NCI-H524 (cell line): ENCODE measurements around the gene SEC23A.
"Not testable (repeated sequence)": the region's sequence is repeated elsewhere in the genome, so short reads cannot be mapped to it uniquely, and the experiment has no call there.

Experiments used
- DNase-seq, 2 experiments: peaks; one replicate each; lab custom pipeline; 2025; lab: John Stamatoyannopoulos, UW

SEC23A gene

DNA sequence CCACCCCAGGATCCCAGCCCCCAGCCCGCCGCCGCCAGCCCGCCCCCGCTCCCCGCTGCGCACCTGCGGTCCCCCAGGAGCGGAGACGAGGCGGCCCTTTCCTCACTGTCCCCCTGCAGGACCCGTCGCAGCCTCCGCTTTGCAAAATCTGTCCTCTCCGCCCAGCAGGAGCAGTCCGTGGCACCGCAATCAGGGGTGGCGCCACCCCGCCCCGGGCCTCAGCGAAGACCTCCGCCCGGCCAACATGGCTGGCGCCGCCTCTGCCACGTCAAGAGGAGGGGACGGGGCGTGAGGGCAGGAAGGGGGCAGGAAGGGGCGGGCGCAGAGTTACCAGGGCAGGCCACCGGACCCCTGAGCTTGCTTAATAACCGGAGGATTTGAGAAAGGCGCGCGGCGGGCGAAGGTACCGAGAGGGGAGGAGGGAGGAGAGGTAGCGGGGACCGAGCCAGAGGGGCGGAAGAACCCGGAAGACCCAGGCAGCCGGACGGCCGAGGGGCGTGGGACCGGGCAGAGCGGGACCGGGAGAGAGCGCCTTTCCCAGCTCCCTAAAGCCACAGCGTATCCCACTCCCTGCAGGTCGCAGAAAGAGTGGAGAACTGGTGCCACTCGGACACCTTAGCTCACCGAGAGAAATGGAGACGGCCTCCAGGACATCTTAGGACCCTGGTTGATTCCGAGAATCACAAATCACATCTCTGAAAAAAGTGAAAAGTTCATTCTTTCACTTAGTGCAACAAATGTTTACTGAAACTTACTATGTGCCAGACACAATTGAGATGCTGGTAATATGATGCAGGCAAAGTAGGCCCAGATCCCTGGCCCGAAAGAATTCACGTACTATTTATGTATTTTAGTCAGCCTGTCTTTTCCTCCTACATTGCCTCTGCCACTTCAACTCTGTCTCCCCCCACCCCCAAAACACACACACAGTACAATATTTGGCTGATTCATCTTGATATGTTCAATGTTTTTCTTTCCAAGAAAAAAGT is at the start of gene SEC23A:
TSS of gene SEC23A (minus strand) at position 267 of the 989 bp plus-strand sequence. CDS start 7,117 bp downstream, outside the sequence.
- DNase-seq, result peak; percentile 95 to 96

DNA sequence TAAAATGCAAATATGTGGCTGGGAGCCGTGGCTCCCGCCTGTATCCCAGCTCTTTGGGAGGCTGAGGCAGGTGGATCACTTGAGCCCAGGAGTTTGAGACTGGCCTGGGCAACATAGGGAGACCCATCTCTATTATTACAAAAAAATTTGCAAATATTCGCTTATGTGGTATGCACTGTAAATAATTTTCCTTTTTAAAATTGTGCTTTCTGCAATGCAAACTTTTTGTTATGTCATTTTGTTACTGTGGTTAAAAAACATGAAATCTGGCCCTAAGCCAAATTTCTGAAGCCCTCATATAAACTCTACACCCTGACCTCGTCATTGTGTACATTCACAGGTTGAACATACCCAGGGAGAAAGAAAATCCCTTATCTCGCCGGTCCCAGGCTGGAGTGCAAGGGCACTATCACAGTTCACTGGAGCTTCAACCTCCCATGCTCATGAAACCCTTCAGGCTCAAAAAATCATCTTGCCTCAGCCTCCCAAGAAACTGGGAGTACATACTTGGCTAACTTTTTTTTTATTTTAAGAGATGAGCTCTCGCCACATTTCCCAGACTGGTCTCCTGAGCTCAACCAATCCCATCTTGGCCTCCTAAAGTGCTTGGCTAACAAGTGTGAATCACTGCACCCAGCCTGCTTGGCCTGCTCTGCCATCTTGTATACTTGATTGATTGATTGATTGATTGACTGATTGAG is 42.4 kb upstream of the SEC23A start:
- DNase-seq, result no peak

DNA sequence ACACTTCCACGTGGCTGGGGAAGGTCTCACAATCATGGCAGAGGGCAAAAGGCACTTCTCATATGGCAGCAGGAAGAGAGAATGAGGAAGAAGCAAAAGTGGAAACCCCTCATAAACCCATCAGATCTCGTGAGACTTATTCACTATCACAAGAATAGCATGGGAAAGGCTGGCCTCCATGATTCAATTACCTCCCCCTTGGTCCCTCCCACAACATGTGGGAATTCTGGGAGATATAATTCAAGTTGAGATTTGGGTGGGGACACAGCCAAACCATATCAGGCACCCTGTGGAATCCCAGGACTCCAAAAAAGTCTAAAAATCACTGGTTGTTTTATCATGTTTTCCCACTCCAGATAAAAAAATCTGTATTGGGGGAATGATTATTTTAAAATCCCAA is 40.2 kb upstream of the SEC23A start:
- not testable (repeated sequence) for DNase-seq

DNA sequence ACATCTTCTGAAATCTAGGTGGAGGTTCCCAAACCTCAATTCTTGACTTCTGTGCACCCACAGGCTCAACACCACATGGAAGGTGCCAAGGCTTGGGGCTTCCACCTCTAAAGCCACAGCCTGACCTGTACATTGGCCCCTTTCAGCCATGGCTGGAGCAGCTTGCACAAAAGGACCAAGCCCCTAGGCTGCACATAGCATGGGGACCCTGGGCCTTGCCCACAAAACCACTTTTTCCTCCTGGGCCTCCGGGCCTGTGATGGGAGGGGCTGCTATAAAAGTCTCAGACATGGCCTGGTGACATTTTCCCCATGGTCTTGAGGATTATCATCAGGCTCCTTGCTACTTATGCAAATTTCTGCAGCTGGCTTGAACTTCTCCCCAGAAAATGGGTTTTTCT is 38.6 kb upstream of the SEC23A start:
- not testable (repeated sequence) for DNase-seq

DNA sequence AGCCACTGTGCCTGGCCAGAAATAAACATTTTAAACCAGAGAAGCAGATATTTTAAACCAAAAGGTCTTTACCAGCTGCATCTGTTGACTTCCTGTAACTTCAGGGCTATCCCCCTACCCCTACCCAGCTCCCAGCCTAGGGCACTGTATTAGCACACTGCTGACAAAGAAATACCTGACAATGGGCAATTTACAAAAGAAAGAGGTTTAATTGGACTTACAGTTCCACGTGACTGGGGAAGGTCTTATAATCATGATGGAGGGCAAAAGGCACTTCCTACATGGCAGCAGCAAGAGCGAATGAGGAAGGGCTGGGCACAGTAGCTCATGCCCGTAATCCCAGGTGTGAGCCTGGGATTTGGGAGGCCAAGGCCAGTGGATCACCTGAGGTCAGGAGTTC is 37.1 kb upstream of the SEC23A start:
- DNase-seq, result no peak

DNA sequence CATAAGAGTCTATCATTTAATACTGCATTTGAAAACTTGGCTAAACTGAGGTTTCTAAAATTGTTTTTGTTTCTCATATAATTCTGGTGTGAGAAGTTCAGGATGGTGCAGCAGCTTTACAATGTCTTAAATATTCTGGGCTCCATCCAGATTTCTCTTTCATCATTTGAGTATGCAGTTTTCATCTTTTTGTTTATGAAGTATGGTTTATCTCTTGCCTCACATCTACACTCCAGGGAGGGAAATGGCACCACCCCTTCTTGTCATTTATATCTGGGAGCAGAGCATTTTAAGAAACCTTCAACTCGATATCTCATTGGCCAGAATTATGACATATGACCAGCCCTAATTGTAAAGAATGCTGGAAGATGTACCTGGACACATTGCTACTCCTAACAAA is 35.4 kb upstream of the SEC23A start:
- no peak for DNase-seq

DNA sequence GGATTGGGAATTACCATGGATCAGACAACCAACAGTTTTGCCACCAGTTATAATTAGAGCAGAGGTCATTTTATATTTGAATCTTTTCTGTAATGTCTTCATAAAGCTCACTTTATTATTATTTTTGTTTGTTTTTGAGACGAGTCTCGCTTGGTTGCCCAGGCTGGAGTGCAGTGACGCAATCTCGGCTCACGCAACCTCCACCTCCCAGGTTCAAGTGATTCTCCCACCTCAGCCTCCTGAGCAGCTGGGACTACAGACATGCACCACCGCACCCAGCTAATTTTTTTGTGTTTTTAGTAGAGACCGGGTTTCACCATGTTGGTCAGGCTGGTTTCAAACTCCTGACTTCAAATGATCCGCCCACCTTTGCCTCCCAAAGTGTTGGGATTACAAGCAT is 34.8 kb upstream of the SEC23A start:
- DNase-seq, result not testable (repeated sequence)

DNA sequence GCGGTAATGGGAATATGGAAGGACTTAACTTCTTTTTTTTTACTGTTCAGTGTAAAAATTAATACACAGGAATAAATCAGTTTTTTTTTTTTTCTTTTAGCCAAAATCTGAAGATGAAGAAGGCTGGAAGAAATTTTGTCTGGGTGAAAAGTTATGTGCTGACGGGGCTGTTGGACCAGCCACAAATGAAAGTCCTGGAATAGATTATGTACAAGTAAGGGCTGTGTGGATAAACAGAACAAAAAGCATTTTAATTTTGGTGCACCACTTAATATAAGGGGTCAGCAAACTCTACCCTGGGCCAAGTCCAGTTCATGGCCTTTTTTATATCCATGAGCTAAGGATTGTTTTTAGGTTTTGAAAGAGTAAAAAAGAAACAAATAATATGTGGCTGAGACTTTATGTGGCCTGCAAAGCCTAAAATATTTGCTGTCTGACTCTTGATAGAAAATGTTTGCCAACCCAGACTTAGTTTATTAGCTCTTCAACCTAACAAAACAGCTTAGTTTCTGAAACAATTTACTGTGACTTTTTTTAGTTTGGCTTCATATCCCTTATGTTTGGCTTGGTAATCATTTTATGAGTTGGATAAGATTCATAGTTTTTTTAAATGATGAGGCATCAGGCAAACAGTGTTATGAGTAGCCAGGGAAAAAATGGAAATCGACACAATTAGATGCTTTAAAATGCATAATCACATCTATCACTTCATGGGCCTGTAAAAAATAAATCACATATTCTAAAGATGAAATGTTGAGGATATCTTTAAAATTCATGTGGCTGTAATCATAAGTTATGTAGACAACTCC is 19.5 kb upstream of the SEC23A start:
- no peak for DNase-seq

DNA sequence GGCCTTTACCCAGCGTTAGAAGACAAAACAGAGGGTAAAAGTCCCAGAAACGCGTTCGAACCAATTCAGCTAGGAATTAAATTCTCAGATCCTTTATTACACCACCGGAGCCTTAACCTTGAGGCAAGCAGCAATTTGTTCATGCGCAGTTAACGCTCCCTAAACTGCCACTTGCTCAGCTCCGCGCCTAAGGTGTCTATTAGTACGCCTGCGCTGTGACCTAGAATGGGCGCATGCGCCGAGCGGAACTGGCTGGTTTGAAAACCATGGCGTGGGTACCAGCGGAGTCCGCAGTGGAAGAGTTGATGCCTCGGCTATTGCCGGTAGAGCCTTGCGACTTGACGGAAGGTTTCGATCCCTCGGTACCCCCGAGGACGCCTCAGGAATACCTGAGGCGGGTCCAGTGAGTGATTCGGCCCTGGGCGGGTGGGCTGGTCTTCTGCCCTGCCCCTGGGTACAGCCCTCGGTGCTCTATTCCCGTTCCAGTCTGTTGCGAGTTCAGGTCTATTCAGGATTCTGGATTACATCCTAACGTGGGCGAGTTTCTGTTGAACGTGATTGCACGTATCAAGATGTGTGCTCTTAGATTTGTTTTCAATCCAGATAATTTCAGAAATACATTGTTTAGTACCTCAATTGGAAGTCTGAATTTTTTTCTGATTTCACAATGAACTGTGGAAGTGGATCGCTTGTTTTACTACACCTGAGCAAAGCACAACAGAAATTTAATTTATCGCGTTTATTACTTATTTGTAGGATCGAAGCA is 11.2 kb upstream of the SEC23A start, which contains the start of gene GEMIN2:
TSS of gene GEMIN2 (plus strand) at position 251 of the 766 bp plus-strand sequence. CDS start at position 267, 16 bp downstream.
- peak; percentile 99 to 100 for DNase-seq

DNA sequence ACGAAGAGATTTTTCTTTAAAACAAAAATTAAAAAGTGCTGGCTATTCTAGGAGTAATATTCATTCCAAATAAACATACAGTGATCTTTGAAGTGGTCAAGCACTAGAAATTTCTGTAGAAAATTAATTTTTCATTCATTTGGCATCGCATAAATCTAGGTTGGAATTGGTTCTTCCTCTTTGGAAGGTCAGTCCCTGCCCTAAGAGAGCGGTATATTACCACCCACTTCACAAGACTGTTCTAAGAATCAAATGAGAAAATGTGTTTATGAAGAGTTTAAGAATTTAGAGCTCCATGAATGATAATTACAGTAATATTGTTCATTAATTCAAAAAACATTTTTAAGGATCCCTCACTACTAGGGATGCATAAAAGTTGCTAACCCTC is 10.6 kb upstream of the SEC23A start:
- no peak for DNase-seq

DNA sequence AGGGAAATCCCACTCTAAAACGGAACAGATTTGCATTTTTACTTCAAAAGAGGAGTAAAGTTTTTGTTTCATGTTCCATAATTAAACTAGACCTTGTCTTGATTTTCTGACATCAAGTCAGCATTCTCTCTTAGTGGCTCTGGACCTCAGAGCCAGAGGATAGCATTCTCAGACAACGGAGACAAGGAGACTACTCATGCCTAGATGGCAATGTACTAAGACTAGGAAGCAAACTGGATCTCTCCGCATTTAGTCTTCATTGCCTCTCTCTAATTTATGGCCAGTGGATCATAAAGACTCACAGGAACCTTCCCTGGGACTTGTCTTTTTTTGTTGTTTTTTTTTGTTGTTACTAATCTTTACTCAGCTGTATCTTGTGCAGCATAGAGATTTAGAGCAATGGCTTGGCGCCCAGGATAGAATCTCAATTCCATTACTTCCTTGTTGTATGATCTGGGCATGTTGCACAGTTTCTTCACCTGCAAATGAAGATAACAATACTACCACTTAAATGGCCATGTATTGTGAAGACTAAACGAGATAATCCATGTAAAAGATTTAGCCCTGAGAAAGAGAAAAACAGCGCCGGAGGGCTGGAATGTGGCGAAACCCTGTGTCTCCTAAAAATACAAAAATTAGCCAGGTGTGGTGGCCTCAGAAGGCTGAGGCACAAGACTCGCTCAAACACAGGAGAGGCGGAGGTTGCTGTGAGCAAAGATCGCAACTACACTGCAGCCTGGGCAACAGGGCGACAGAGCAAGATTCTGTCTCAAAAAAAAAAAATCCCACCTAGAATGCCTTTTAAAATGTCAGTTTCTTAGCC is 7.1 kb upstream of the SEC23A start:
- no peak for DNase-seq

DNA sequence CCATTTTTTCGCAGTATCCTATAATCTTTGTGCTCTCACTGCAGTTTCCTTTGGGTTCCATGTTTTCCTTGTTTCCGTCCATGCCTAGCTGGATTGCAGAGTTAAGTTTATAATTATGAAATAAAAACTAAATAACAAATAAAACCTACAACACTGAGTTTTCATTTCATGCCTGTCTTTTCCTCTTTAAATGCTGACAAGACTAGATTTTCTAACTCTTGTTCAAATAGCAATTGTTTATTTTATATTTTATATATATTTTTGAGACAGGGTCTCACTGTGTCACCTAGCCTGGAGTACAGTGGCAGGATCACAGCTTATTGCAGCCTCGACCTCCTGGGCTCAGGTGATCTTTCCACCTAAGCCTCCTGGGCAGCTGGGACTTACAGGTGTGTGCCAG is 5.8 kb upstream of the SEC23A start:
- no peak for DNase-seq

DNA sequence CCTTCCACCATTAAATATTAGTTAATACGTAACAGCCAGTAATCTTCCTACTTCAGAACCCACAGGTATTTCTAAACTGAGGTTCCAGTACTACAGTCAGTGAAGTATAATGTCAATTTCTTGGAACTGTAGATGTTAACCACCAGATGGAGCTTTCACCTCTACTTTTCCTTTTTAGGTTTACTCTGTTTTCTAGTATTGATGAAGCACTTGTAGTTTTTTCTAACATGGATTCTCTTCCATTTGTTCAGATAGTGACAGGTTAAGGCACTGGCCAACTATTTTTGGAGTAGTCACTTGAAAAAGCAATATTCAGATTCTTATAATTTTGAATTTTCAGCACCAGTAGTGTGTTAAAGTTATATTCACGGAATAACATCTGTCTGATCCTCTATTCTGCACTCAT is 4.6 kb upstream of the SEC23A start:
- peak in 1 of 2 experiments; percentile 59 for DNase-seq

DNA sequence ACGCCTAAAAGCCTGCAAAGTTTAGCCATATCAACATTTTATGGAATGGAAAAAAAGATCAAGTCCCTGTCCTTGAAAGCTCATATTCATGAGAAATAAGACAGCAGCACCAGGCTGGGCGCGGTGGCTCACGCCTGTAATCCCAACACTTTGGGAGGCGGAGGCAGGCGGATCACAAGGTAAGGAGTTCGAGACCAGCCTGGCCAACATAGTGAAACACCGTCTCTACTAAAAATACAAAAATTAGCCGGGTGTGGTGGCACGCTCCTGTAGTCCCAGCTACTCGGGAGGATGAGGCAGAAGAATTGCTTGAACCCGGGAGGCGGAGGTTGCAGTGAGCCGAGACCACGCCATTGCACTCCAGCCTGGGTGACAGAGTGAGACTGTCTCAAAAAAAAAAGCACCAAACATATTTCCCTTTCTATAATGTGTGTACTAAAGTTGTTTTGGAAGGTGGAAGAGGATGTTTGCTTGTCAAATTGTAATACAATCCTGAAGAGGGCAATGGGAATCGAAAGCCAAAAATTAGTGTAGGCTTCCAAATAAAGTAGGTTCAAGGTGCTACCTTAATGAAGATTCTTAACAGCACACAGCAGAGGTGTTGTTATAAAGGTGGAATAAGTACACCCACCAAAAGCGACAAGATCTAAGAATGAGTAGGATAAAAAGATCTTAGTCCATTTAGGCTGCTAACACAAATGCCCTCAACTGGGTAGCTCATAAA is 1.2 kb upstream of the SEC23A start:
- DNase-seq, result not testable (repeated sequence)

DNA sequence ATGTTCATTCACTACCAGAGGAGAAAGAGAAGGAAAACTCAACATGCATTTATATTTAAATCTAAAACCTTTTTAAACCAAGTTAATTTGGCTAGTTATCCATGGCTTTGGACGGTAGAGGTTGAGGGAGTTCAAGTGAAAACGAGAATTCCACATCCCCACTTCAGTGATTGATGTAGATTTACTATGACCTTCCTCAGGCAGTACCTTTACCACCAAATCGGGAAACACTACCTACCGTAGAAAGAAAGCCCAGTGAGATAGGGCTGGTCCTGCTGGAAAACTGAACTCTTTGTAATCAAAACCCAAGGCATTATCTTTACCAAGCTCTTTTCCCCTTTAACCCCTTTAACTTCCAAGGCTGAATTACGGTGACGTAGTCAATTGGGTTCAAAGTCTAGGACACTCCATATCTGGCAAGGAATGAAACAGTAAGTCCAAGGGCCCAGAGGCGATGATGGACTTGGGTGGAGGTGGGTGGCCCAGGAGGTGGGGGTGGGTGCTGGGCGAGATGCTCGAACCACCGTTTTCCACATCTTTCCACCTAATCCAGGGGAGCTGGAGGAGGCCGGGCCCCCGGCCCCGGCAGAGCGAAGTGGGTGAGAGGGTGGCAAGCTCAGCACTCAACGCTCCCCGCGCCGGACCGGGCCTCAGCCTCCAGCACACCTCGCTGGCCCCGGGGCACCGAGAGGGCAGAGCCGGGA is 618 bp downstream of the SEC23A start:
- DNase-seq, result peak in 1 of 2 experiments; percentile 64

DNA sequence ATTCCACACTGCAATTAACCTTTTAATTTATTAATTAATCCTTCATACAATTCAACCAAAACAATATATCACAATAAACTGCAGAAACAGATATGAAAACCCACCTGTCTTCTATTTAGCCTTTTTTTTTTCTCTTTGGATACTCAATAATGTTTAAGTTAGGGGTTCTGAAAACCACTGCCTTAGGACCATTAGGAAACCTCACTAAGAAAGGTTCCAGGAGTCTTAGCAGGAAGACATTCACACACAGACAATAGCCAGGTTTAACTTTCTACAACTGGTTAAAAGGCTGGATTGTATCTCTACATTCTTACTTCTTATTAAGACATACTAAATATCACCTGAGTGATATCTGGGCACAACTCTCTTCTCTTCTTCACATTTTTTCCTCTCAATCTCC is 3.3 kb downstream of the SEC23A start:
- DNase-seq, result no peak

DNA sequence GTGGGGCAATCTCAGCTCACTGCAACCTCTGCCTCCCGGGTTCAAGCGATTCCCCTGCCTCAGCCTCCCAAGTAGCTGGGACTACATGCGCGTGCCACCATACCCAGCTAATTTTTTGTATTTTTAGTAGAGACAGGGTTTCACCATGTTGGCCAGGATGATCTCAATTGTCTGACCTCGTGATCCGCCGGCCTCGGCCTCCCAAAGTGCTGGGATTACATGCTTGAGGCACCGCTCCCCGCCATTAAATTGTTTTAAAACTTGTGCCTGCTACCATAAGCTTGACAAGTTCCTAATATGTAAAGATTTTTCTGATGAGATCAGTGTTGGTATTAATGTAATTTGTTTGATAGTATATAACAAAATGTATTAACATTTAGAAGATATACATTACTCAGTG is 3.8 kb downstream of the SEC23A start:
- not testable (repeated sequence) for DNase-seq

DNA sequence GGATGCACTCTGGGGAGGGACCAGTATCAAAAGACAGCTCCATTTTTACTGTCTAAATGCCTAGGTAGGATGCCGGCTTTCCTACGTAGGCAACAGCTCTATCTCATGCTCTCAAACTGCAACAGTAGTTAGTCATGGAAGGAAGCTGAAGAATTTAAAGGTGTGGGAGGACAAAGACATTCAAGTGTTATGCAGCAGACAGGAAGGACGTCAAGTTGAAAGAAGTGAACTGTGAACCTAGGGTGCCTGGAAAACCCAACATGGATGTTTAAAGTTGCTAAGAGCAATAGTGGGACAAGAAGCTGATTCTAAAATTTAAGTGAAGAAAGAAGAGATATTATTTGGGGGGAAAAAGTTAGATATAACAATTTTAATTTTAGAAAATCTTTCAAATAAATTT is 5.9 kb downstream of the SEC23A start:
- no peak for DNase-seq

DNA sequence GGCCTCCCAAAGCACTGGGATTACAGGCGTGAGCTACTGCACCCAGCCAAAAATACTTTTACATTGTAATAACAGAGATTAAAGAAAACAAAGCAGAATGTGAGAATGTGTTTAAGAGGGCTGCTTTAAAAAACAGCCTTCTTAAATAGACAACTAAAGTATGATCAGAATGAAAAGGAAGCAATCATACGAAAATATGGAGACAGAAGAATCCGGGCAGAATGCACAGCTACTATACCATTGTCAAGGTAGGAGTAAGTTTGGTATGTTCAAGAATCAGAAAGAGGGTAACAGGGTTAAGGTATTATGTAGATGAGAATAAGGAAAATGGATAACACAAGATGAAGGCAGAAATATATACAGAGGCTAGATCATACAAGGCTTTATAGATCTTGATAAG is 8.5 kb downstream of the SEC23A start:
- DNase-seq, result no peak
